MCF 10A (cell line): Measurements from ENCODE around the gene HS6ST1. TPM values are rescaled to one million over a fixed set of nuclear protein-coding genes. Genes with fewer than 3 reads are reported as not detected.

Experiments used
- BruUV-seq: library from RNA; stranded (reverse); fragments of 400-500 nt; replicated peaks from 2 replicates; lab custom pipeline; 2021; lab: Mats Ljungman, UMichigan
- CTCF ChIA-PET: fragments of 300-600 bp; sonication (Branson Sonifier 250); formaldehyde crosslinking; extraction: SDS; loops from one replicate; lab custom pipeline; 2021; ENCODE audit warnings: antibody characterized with exemption, inconsistent platforms; lab: Yijun Ruan, JAX
- POLR2A ChIA-PET: fragments of 300-600, 350-650 bp; sonication (Branson Sonifier 250); formaldehyde crosslinking; extraction: SDS; loops from one replicate; lab custom pipeline; 2020; ENCODE audit warnings: antibody characterized with exemption, inconsistent platforms; lab: Yijun Ruan, JAX
- DNase-seq: peaks from one replicate; pipeline ENCODE4 v3.0.0-alpha.2; 2018; ENCODE audit not compliant: unreplicated experiment
- H3K27ac Mint-ChIP-seq: one replicate; pipeline ENCODE4 v1.8.0; 2022; ENCODE audit warnings: mild to moderate bottlenecking, low read depth, mixed read lengths; ENCODE audit not compliant: unreplicated experiment
- H3K27me3 Mint-ChIP-seq: one replicate; pipeline ENCODE4 v1.8.0; 2022; ENCODE audit warnings: mixed read lengths; ENCODE audit not compliant: insufficient read depth, unreplicated experiment
- H3K36me3 Mint-ChIP-seq: one replicate; pipeline ENCODE4 v1.8.0; 2022; ENCODE audit warnings: mild to moderate bottlenecking, moderate library complexity, mixed read lengths; ENCODE audit not compliant: insufficient read depth, unreplicated experiment
- H3K4me1 Mint-ChIP-seq: one replicate; pipeline ENCODE4 v1.8.0; 2022; ENCODE audit warnings: mixed read lengths; ENCODE audit not compliant: insufficient read depth, unreplicated experiment
- H3K4me3 Mint-ChIP-seq: one replicate; pipeline ENCODE4 v1.8.0; 2022; ENCODE audit warnings: mild to moderate bottlenecking, moderate library complexity, mixed read lengths; ENCODE audit not compliant: unreplicated experiment
- H3K9me3 Mint-ChIP-seq: one replicate; pipeline ENCODE4 v1.8.0; 2022; ENCODE audit warnings: mixed read lengths; ENCODE audit not compliant: unreplicated experiment
- CTCF ChIP-seq: fragments of 200-600 bp; IDR thresholded peaks from one replicate; pipeline ENCODE4 v1.8.0; 2022; ENCODE audit warnings: antibody characterized with exemption, mild to moderate bottlenecking; ENCODE audit not compliant: unreplicated experiment
- intact Hi-C: fragments of 100-400 bp; cut with micrococcal nuclease; formaldehyde crosslinking; loops from 2 replicates; pipeline ENCODE4 v1.14.1; 2022
- total RNA-seq: library from RNA; stranded (reverse); gene quantifications from 2 replicates; pipeline ENCODE4 v1.2.3, GENCODE V29; 2022

Gene HS6ST1
- total RNA-seq, 1 experiment from 2014 or later: 9.6 TPM

GRCh38 chr2:128227862-128228261 is 90.8 kb downstream of the HS6ST1 start:
- no TSS peak for BruUV-seq

GRCh38 chr2:128219891-128220290 is 98.8 kb downstream of the HS6ST1 start:
- Mint-ChIP-seq H3K36me3 (no peaks in the 10 kb centered on the region), H3K9me3 (no peaks in the 10 kb centered on the region), H3K27ac (no peak overlapping the region), H3K4me1 (no peaks in the 10 kb centered on the region), H3K4me3 (no peak overlapping the region), H3K27me3 (no peaks in the 10 kb centered on the region)
- no peak for TF ChIP-seq CTCF
- intact Hi-C loops: no loop called here
- ChIA-PET CTCF (interaction anchor here (0.6 kb wide), 1 partner anchor 1227 kb away, joined by 4 read pairs; no protein-coding TSS in a partner anchor), POLR2A (interaction anchor here (0.6 kb wide), 1 partner anchor 138 kb away, joined by 3 read pairs; no protein-coding TSS in a partner anchor)
- no peak for DNase-seq
- no TSS peak for BruUV-seq

More at GRCh38 chr2:128227862-128228261, 90.8 kb downstream of the HS6ST1 start:
- ChIA-PET CTCF (interaction anchor here (1.1 kb wide), 1 partner anchor 9 kb away, joined by 3 read pairs; no protein-coding TSS in a partner anchor), POLR2A (no interaction called here)
- Mint-ChIP-seq H3K36me3 (no peaks in the 10 kb centered on the region), H3K27me3 (no peaks in the 10 kb centered on the region), H3K4me1 (no peaks in the 10 kb centered on the region), H3K4me3 (no peak overlapping the region), H3K27ac (no peak overlapping the region), H3K9me3 (no peaks in the 10 kb centered on the region)
- no peak for TF ChIP-seq CTCF
- intact Hi-C loops: no loop called here
- no peak for DNase-seq

DNA sequence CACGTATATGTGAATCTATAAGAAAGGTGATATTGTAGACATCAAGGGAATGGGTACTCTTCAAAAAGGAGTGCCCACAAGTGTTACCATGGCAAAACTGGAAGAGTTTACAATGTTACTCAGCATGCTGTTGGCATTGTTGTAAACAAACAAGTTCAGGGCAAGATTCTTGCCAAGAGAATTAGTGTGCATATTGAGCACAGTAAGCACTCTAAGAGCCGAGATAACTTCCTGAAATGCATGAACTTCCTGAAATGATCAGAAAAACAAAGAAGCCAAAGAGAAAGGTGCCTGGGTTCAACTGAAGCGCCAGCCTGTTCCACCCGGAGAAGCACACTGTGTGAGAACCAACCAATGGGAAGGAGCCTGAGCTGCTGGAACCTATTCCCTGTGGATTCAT is 101.0 kb downstream of the HS6ST1 start:
- TF ChIP-seq CTCF: no peak
- DNase-seq: no peak
- H3K9me3 Mint-ChIP-seq: no peaks in the 10 kb centered on the region
- H3K4me3 Mint-ChIP-seq: no peak overlapping the region
- H3K27ac Mint-ChIP-seq: no peak overlapping the region
- no peaks in the 10 kb centered on the region for H3K4me1 Mint-ChIP-seq
- CTCF ChIA-PET: interaction anchor here (0.6 kb wide), 1 partner anchor 1291 kb away, joined by 3 read pairs; no protein-coding TSS in a partner anchor
- no TSS peak for BruUV-seq
- intact Hi-C loops: no loop called here
- H3K27me3 Mint-ChIP-seq: no peaks in the 10 kb centered on the region
- POLR2A ChIA-PET: no interaction called here
- no peaks in the 10 kb centered on the region for H3K36me3 Mint-ChIP-seq

GRCh38 chr2:128215897-128216642 is 102.6 kb downstream of the HS6ST1 start:
- CTCF ChIA-PET: no interaction called here
- intact Hi-C loops: no loop called here
- H3K9me3 Mint-ChIP-seq: no peaks in the 10 kb centered on the region
- H3K27ac Mint-ChIP-seq: no peak overlapping the region
- POLR2A ChIA-PET: interaction anchor here (0.6 to 1.1 kb wide), 2 partner anchors 11 to 1215 kb away, joined by 3 read pairs; no protein-coding TSS in a partner anchor
- no peak for TF ChIP-seq CTCF
- H3K36me3 Mint-ChIP-seq: no peaks in the 10 kb centered on the region
- no peaks in the 10 kb centered on the region for H3K27me3 Mint-ChIP-seq
- H3K4me1 Mint-ChIP-seq: no peaks in the 10 kb centered on the region
- no peak overlapping the region for H3K4me3 Mint-ChIP-seq
- BruUV-seq: no TSS peak
- DNase-seq: no peak

Other genes with a start within 250 kb of the HS6ST1 start
- gene UGGT1, start 227.7 kb downstream of the HS6ST1 start, total RNA-seq: 80.3 and 102 TPM in 2 replicates